ENCODE measurements around the gene ELL2. TPM values are rescaled to one million over a fixed set of nuclear protein-coding genes. Genes with fewer than 3 reads are reported as not detected.

The ELL2 gene
- total and polyA plus RNA-seq, 9 of the 15 experiments (the other 6 are each of a cell fraction or from before 2014, with no cell fraction given) = 4.3 to 18.3 (median 14.5) TPM

- TF ChIP-seq BRD4 (IDR thresholded peaks at IDR 0.05) (no peak), XRCC3 (IDR thresholded peaks at IDR 0.05) (no peak), ETS1 (conservative IDR thresholded peaks at IDR 0.05; ENCODE audit: control insufficient read depth, low read depth, low read length) (no peak), SNAPC5 (CRISPR knock-in tag; IDR thresholded peaks at IDR 0.05) (no peak), CBX3 (IDR thresholded peaks at IDR 0.05; ENCODE audit: borderline replicate concordance in 1 of 2, low read length in 2 of 2) (no peak), BCOR (IDR thresholded peaks at IDR 0.05) (no peak), NELFE (IDR thresholded peaks at IDR 0.05; ENCODE audit: insufficient read depth, insufficient read length) (no peak), CBFA2T3 (IDR thresholded peaks at IDR 0.05) (no peak), ATF1 (CRISPR knock-in tag; IDR thresholded peaks at IDR 0.05) (no peak), ATF1 (tag; IDR thresholded peaks at IDR 0.05) (no peak), ESRRA (IDR thresholded peaks at IDR 0.05; ENCODE audit: borderline replicate concordance, low read depth) (no peak), CTCFL (IDR thresholded peaks at IDR 0.05; ENCODE audit: borderline replicate concordance, insufficient read depth, low read depth, low read length, poor library complexity, severe bottlenecking) (no peak)
- intact Hi-C loops (cut with micrococcal nuclease) (no loop called here), in situ Hi-C loops (cut with MboI) (no loop called here)
- no peak overlapping the region for H3K4me3 ChIP-seq
- FAIRE-seq (no peak), DNase-seq (ENCODE audit: extremely low read depth in 1 of 4, low spot score in 3 of 4) (no peak), ATAC-seq (no peak)
- no TSS peak for BruUV-seq (replicated peaks)
- no peak overlapping the region for H3K9ac ChIP-seq (ENCODE audit: insufficient read depth in 1 of 2, low read depth in 2 of 2, low read length in 2 of 2)
- no peaks in the 10 kb centered on the region for H3K79me2 ChIP-seq (ENCODE audit: control insufficient read depth, insufficient read depth, low read length)
- CTCF ChIA-PET (ENCODE audit: low intra/inter-chr PET ratio) = no interaction called here
- H2AFZ ChIP-seq (ENCODE audit: low read depth, low read length) = no peak overlapping the region
- POLR2A ChIA-PET = interaction anchor here (1.4 kb wide), 1 partner anchor 28 kb away, joined by 3 read pairs; the partner anchor contains the start of gene ELL2
- H3K36me3 ChIP-seq (ENCODE audit: control insufficient read depth, insufficient read depth, low read length) = no peaks in the 10 kb centered on the region
- H3K27me3 ChIP-seq (ENCODE audit: control insufficient read depth in 2 of 2, insufficient read depth in 2 of 2, low read length in 2 of 2) = no peaks in the 10 kb centered on the region
- no peaks in the 10 kb centered on the region for H3K9me3 ChIP-seq (replicated peaks; ENCODE audit: control insufficient read depth, insufficient read depth, low read depth, low read length)
- no peak overlapping the region for H3K27ac ChIP-seq (ENCODE audit: extremely low read depth, low read depth, low read length)
- no peaks in the 10 kb centered on the region for H3K9me1 ChIP-seq (ENCODE audit: control insufficient read depth, insufficient read depth, low read length)
- no peaks in the 10 kb centered on the region; a peak in 3 of 5 replicates for H3K4me1 ChIP-seq (replicated peaks in 1 of 2; ENCODE audit: control insufficient read depth in 2 of 2, insufficient read depth in 2 of 2, low read length in 2 of 2)
- WGBS (ENCODE audit: insufficient coverage, low coverage, missing lambda C conversion rate) = 92% methylated on average over 1 of the region's 1 CpG
- no peaks in the 10 kb centered on the region for H4K20me1 ChIP-seq (replicated peaks; ENCODE audit: control insufficient read depth, insufficient read depth, low read length)
- no peak overlapping the region for H3K4me2 ChIP-seq (ENCODE audit: insufficient read depth, low read length)
These were observed 27.8 kb upstream of the ELL2 start for GRCh38 chr5:95989283-95990048.

All from K562 (cell line).